HG03064 (cell line): ENCODE measurements around the gene DCDC2C.
"Not testable (repeated sequence)": the region's sequence is repeated elsewhere in the genome, so short reads cannot be mapped to it uniquely, and the experiment has no call there.

Source experiments
- ATAC-seq: cut with Tn5 transposase; IDR thresholded peaks from one replicate; pipeline ENCODE4 v1.9.1; 2021; ENCODE audit warnings: low read depth; ENCODE audit not compliant: unreplicated experiment

DCDC2C gene, protein sequence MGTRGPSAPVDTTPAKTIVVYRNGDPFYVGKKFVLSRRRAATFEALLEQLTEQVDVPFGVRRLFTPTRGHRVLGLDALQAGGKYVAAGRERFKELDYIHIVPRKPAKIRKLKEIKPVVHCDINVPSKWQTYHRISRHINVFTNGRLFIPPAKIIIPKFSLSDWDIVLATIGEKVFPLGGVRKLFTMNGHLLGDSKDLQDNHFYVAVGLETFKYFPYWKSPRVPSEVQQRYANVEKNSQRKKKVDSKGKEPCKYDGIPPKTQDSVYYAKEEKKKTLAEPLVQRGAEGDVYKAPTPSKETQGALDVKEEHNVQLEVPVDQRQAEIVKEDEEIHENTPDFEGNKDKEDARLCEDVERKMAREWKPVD

DNA sequence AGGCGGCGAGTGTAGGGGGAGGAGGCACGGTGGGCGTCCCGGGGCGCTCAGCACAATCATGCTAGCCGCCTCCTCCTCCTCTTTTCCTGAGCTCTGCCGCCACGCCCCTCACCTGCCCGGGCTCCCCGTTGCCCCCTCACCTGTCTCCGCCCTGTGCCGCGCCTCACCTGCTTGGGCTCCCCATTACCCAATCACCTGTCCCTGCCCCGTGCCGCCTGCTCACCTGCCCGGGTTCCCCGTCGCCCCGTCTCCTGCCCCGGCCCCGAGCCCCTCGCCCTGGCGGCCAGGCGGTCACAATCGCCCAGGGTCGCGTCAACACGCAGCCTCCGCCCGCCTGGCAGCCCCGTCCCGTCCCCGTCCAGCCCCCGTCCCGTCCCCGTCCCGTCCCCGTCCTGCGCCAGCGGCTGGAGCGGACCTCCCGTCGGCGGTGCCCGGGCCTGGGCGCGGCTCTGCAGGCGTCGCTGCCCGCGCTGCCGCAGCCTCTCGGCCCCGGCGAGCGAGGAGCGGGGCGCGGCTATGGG is at the start of gene DCDC2C:
TSS of gene DCDC2C (plus strand) at position 340 of the 521 bp plus-strand sequence. CDS start at position 517, 177 bp downstream.
- ATAC-seq = no peak

DNA sequence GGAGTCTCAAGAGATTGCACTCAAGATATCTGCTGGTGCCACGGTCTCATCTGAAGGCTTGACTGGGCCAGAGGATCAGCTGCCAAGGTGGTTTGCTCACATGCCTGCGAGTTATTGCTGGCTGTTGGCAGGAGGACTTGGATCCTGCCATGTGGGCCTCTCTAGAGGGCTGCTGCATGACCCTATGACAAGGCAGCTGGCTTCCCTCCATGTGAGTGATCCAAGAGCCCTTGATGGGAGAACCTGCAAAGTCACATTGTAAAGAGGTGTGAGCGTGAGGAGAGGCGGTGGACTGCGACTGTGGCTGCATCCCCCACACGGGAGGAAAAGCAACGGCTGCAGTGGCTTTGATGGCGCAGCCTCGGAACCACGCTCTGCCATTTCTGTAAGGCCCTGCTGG is 49.4 kb upstream of the DCDC2C start:
- no peak for ATAC-seq

DNA sequence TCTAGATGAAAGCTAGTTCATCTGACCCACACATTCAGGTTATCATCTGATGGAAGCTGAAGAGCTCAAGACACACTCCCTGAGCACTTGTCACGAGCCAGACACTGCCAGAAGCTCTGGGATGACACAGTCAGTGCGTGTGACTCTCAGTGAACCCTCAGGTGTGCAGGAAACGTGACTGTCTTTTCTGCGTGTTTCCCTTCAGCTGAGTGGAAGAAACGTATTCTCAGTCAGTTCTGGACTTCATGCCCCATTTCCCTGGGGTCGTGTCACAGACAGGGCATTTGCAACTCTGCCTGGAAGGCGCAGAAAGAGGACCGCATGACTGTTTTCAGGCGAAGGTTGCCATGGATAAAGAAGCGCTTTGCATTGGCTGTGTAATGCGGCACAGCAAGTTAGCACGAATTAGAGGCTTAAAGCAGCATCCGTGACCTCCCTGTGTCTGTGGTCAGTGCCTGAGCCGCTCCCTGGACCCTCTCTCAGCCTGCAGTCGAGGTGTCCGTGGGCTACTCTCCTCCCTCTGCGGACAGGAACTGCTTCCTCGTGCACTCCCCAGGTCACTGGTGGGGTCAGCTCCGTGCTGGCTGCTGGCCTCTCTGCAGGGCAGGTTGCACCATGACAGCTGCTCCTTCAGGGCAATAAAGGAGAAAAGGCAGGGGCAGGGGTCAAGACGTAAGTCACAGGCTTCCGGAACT is 48.7 kb upstream of the DCDC2C start:
- no peak for ATAC-seq

DNA sequence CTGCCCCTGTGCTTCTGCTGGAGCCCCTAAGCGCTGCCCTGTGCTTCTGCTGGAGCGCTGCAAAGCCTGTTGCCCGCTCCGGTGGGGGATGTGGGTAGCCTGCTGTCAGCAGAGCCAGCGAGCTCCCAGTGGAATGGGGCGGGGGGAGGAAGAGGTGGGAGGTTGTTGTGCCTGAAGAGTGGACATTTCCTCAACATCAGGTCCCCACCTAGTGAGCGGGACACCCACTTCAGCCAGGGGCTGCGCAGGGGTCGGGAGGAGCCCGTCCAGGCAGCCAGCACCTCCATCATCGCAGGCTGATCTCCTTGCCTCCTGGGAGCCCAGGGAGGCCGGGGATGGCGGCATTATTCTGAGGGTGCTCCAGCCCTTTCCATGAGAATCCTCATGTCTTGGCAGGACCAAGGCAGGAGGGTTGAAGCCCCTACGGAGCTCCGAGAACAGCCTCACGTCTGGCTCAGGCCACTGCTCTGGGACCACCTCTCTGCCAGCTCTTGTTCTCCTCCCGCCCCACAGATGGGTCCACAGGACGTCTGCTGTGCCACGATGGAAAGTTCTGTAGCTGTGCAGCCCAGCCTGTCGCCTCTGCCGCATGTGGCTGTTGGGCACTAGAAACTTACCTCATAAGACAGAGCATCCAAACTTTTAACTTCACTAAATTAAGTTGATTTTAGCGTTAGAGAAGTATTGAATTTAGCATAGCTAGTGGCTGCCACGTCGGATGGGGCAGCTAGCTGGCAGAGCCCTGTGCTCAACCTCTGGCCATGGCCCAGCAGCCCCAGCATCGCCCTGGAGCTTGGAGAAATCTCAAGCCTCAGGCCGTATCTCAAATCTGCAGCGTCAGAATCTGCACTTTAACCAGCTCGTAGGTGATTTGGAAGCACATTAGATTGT is 47.3 kb upstream of the DCDC2C start:
- no peak for ATAC-seq

DNA sequence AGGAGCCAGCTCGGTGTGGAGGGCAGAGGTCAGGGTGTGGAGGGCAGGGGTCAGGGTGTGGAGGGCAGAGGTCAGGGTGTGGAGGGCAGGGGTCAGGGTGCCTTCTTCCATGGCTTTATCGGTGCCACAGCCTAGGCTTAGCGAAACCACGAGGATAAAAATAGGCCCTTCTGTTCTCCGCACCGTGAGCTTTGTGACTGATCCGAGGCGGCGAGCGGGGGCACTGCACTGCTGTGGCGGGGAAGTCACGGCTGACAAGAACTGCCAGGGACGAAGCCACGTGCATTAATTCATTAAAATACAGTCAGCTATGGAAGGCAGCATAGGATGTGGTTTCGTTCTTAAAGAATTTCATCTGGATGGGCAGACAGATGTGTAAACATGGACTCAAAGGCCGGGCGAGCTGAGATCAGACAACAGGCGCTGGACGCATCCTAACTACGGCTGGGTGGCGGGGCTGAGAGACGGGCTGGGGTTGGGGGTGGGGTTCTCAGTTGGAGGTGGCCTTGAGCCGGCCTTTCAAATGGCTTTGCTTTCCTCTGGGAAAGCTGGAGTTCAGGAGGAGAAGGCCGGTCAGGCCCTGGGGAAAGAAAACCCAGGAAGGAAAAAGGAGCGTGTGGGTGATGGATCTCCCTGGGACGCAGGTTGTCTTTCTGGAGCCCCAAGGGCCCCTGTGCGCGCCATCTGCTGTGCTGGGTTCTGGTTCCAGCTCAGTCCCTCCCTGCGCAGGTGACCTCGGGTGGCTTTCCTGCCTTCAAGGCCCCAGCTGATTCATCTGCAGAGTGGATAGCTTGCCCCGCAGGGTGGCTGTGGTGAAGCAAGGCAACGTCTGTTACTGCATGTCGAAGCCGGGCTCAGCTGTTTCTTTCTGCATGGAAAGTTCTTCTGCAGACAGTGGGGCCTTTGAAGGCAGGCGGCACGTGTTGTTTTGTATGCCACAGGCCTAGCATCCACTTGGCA is 46.3 kb upstream of the DCDC2C start:
- ATAC-seq = no peak

DNA sequence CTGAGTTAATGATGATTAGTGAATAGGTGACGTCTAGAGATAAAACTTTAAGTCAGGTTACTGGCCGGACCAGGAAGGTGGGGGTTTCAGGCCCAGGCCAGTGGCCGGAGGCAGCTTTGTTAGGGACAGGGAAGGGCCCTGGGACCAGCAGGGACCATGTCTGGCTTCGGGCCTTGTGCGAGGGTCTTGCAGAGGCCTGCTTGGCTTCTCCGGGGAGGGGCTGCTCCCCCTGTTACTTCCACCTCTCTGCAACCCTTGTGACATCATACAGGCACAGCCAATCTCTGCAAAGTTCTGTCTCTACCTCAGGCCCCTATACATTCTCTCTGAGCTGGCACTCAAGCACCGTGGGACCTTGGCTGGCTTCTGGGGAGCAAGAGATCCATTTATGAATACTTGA is 45.5 kb upstream of the DCDC2C start, which contains the start of gene ALLC:
TSS of gene ALLC (plus strand) at position 320 of the 400 bp plus-strand sequence. CDS start 12,958 bp downstream, outside the sequence.
- no peak for ATAC-seq

DNA sequence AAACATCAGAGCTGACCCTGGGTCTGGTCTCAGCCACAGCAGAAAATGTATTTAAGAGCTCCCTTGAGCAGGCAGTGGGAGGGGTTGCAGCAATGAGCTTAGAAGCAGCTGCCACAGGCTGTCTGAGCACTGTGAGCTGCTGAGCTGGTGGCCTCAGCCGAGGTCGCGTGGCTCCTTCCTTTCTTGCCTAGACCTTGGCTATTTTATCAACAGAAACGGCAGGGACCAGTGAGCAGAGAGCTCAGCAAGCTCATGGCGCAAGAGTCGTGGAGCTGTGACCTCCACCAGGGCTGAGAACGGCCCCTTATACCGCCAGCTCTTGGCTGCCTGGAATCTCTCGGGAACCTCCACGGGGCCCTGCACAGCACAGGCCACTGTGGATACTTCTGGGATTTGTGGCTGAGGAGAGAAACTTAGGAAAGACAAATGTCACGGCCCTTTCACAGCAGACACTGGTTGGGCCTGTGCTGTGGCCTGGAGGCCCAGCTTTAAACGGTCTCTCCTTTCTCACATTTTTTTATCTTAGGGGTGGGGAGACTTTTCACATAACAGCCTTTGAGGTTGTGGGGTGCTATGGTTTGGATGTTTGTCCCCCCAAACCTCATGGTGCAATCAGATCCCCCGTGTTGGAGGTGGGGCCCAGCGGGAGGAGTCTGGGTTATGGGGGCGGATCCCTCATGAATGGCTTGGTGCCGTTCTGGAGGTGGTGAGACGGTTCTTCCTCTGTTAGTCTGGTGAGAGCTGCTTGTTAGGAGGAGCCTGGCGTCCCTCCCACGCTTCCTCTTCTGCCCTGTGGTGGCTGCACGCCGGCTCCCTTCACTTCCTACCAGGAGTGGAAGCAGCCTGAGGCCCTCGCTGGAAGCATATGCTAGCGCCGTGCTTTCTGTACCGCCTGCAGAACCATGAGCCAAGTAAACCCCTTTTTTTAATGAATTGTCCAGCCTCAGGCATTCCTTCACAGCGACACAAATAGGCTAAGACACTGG is 43.6 kb upstream of the DCDC2C start:
- no peak for ATAC-seq

DNA sequence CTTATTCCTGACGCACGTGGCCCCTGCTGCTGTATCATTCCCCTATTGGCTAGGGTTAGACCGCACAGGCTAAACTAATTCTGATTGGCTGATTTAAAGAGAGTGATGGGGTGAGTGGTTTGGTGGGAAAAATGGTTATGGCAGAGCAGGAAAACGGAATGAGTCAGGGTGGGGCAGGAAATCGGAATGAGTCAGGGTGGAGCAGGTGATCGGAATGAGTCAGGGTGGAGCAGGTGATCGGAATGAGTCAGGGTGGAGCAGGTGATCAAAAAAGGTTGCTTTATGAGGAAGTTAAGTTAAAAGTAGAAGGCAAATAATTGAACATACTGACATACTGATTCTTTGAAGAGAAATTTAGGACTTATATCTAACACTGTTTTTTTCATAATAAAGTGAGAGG is 42.7 kb upstream of the DCDC2C start:
- not testable (repeated sequence) for ATAC-seq

DNA sequence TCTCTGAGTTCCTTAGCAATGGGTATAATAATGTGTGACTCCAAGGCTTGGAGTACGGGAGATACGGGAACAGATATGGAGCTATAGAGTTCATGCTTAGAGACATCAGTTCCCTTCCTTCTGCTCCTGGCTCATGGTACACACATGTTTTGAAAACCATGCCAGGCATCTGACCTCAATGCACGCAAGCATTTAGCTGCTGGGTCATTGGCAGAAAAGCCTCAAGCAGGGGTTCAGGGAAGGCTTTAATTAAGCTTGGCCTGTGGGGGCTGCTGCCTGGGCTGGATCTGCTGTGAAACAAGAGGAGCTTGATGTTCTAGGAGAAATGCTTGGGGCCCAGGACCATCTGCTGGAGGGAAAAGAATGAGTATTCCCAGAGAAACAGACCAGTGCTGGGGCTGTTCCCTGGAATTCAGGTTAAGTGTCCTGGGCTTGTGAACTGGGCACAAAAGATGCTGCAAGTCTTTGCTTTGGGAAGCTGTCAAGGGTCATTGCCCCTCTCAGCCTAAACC is 42.2 kb upstream of the DCDC2C start:
- no peak for ATAC-seq

DNA sequence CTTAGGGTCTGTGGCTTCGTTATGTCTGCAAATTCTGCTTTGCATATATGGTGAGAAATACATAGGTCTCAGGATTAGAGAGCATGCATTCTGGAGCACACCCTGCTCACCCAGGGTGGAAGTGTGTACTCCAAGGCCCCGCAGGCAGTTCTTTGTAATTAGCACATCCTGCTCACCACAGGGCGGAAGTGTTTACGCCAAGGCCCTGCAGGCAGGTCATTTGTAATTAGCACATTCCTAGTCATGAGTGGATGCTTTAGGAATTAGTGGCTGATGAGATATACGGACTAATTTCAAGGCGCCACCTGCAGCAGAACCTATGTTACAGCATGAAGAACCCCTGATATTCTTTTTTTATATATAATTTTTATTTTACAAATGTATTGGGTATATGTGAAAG is 41.1 kb upstream of the DCDC2C start:
- ATAC-seq = no peak

DNA sequence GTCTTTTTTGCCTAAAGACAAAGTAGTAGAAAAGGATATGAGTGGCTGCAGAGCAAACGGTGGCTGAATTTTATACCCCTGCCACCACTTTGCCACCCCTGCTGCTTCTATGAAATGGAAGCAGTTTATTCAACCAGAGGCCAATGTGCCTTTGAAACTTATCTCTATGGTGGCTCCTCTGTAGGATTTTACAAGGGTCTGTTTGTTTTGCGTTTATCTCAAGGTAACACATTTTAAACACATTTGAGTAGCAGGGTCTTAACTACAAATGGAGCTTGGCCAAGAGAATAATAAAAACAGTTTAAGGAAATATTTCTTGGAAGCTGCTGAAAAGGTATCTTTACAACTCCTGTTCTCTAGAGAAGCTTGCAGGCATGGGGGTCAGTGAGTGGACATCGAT is 39.3 kb upstream of the DCDC2C start:
- ATAC-seq = no peak

DNA sequence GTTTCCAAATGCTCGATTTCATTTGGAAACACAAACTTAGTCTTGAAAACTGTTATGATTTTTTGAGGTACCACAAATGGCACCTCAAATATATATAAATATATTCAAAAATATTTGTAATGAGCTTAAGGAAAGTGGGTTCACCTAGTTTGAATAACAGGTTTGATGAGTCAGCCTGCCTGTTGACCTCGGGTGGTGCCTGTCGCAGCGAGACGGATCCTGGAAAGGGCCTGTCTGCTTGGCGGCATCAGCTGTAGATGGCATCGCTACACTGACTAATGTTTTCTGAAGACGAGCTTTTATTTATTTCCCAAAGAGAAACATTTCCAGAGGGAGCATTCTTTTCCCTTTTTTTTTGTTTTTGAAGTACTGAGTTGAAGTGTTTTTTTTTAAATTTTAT is 38.5 kb upstream of the DCDC2C start:
- no peak for ATAC-seq

DNA sequence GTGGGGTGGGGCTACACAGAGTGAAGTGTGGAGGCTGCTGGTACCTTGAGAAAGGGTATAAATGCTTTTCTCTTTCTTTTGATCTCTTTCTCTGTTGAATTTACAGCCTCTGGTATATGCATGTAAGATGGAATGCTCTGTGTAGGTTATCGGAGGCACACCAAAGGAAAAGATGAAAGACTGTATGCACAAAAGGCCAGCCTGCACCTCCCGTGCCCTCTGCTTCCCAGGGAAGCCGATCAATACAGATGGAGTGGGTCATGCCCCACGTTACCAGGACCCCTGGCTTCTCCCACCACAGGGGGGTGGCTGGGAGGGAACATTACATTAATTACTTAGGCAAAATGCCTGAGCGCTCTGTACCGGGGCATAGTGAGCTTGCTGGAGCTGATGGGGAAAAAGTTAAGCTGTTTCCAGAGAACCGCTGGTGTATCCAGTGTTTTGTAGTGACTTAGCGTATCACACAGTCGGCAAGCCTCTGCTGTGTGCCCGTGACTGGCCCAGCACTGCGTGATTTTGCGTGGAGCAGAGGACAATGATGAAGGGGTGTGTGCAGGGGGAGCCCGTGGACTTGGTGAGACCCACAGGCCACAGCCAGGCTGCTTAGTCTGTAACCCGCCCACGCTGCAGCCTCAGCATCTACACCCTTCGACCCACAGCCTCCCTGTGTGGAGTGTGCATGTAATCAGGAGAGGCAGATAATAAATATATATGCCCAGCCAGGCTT is 37.3 kb upstream of the DCDC2C start:
- no peak for ATAC-seq

DNA sequence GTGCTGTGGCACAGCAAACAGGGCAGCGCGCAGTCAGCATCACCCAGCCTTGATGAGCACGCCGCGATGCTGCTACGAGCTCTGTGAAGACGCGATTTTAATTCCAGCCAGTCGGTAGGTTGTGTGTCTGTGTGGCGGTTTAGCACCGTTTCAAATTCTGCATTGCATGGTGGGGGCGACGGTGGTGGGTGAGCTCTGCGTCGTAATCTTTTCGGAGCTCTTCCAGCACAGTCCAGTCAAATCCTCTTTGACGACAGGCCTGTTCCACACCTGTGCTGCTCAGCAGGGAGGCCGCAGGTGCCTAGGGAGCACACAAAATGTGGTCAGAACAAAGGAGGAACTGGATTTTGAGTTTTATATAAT is 36.8 kb upstream of the DCDC2C start:
- no peak for ATAC-seq

DNA sequence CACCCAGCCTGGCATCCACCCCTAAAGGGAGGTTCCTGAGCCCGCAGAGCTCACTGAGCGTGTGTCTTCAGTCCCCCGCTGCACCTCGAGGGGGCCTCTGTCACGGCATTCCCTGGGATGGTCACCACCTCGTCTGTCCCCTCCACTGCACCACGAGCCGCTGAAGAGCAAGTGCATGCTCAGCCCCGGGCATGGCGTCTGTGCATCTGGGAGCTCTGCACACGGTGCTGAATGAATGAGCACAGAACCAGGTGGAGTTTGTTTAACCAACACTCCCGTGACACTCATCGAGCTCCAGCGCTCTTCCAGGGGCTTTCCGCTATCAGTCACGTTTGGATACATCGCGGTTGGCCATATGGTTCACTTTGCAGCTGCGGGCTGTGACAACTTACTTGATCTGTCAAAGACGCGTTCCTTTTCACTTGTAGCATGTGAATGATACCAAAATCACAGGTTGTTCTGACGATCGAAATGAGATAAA is 36.2 kb upstream of the DCDC2C start:
- ATAC-seq = no peak

DNA sequence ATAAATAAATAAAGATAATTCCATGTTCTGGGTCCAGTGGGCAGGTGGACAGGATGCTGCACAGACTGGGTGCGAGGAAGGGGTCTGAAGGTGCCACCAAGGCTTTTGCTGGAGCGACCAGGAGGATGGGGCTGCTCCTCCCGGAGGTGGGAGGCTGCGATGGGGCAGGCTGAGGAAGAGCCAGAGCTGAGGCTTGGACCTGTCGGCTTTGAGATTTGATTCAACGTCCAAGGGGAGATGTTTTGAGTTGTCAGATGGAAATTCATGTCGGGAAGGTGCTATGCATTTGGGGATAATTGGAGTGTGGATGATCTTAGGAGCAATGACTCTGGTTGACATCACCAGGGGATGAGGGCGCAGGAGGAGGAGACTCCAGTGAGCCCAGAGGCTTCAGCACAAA is 33.7 kb upstream of the DCDC2C start:
- no peak for ATAC-seq

DNA sequence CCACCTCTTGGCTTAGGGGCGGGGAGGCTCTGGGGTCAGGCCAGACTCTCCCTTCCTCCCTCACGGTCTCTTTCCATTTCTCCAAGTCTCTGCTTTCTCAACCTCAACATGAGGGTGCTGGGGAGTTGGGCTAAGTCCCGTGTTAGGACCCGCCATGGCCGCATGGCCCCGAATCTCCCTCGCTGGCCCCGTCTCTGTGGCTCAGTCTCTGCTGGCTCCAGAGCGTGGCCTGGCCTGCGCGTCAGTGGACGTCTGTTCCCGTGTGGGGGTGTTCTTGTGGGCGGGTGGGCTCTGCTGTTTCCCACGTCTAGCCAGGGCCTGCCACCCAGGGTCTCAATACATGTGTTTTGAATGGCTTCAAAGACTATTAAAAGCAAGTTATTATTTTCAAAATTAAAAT is 33.0 kb upstream of the DCDC2C start:
- no peak for ATAC-seq

DNA sequence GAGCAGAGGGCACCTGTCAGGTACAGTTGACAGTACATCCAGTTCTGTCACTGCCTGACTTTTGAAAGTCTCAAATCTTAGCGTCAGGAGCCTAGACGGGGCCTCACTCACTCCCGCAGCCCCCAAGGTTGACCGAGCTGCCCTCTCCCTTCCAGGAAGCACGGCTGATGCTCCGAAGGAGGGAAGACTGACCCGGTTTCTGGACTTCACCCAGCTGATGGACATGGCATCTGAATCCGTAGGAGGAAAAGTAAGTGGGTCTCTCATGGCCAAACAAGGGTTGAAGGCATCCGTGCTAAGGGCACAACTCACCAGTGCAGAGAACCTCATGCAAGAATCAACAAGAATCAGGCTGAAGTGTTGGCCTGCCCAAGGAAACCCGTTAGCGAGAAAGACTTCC is 32.4 kb upstream of the DCDC2C start:
- no peak for ATAC-seq
